Endodermal cell (in vitro differentiated cells): Measurements from ENCODE around the gene SPAG9. TPM values are rescaled to one million over a fixed set of nuclear protein-coding genes. Genes with fewer than 3 reads are reported as not detected.
A peak's percentile ranks its signal among the peaks of the same experiment; 100 is the strongest.

ENCODE experiments used
- DNase-seq: peaks from one replicate; pipeline ENCODE4 v3.0.0-alpha.2; 2017
- H3K27ac ChIP-seq: 2 replicates; pipeline ENCODE4 v1.5.1; 2013; ENCODE audit warnings: mild to moderate bottlenecking, low read depth, low read length, moderate library complexity
- H3K27me3 ChIP-seq: 2 replicates; pipeline ENCODE4 v1.6.1; 2013; ENCODE audit warnings: mild to moderate bottlenecking, low read length, moderate library complexity; ENCODE audit not compliant: insufficient read depth, control insufficient read depth, poor library complexity, severe bottlenecking
- H3K36me3 ChIP-seq: 2 replicates; pipeline ENCODE4 v1.7.0; 2013; ENCODE audit warnings: mild to moderate bottlenecking, low read length, moderate library complexity; ENCODE audit not compliant: control insufficient read depth, insufficient read depth
- H3K4me1 ChIP-seq: one replicate; pipeline ENCODE4 v1.7.0; 2013; ENCODE audit warnings: low read length; ENCODE audit not compliant: control insufficient read depth, insufficient read depth
- H3K4me3 ChIP-seq: 2 replicates; pipeline ENCODE4 v1.5.1; 2013; ENCODE audit warnings: mild to moderate bottlenecking, low read length, moderate library complexity
- H3K9ac ChIP-seq: 2 replicates; pipeline ENCODE4 v1.6.1; 2013; ENCODE audit warnings: mild to moderate bottlenecking, low read length, moderate library complexity; ENCODE audit not compliant: poor library complexity, severe bottlenecking; ENCODE audit errors: extremely low read depth
- H3K9me3 ChIP-seq: 2 replicates; pipeline ENCODE4 v1.6.1; 2013; ENCODE audit warnings: mild to moderate bottlenecking, low read length, moderate library complexity; ENCODE audit not compliant: control insufficient read depth
- H3K27ac Mint-ChIP-seq: 2 replicates; pipeline ENCODE4 v1.8.0; 2020; ENCODE audit warnings: mixed read lengths
- H3K27me3 Mint-ChIP-seq: 2 replicates; pipeline ENCODE4 v1.8.0; 2021; ENCODE audit warnings: mild to moderate bottlenecking, mixed read lengths; ENCODE audit not compliant: insufficient read depth
- H3K36me3 Mint-ChIP-seq: 2 replicates; pipeline ENCODE4 v1.8.0; 2020; ENCODE audit warnings: low read depth, mixed read lengths
- H3K4me1 Mint-ChIP-seq: 2 replicates; pipeline ENCODE4 v1.8.0; 2020; ENCODE audit warnings: mixed read lengths
- H3K4me3 Mint-ChIP-seq: 2 replicates; pipeline ENCODE4 v1.8.0; 2020; ENCODE audit warnings: mild to moderate bottlenecking, moderate library complexity, mixed read lengths
- H3K9me3 Mint-ChIP-seq: 2 replicates; pipeline ENCODE4 v1.8.0; 2020; ENCODE audit warnings: mild to moderate bottlenecking, mixed read lengths
- WGBS, 2 experiments: methylation state at CpG; one replicate each; pipeline versions ENCODE4 v1.1.5 to v1.1.7; 2013; ENCODE audit warnings: missing lambda C conversion rate in 2 of 2, mixed read lengths in 1 of 2; ENCODE audit not compliant: insufficient coverage in 1 of 2, insufficient read length in 1 of 2; 5-methylcytosine and 5-hydroxymethylcytosine counted together
- total RNA-seq, 2 donors: library from RNA; stranded (reverse); fragmentation: NEBNext Ultra II Directional in 1 of 2; extraction: Animal tissue kit (Norgen Biotek cat#: 25700) in 1 of 2; gene quantifications; 2 replicates in 1 of 2; 3 replicates in 1 of 2; pipeline ENCODE4 v1.2.1, GENCODE V29; 2021
- TF ChIP-seq, protein P1 (sequence below): fragments of 200-600 bp; sonication (generic); conservative IDR thresholded peaks from 2 replicates; pipeline ENCODE4 v1.5.0; 2021; ENCODE audit warnings: antibody characterized with exemption, mild to moderate bottlenecking

Gene SPAG9
- total RNA-seq, 2 donors from 2014 or later, result 64.8 to 77.7 TPM

DNA sequence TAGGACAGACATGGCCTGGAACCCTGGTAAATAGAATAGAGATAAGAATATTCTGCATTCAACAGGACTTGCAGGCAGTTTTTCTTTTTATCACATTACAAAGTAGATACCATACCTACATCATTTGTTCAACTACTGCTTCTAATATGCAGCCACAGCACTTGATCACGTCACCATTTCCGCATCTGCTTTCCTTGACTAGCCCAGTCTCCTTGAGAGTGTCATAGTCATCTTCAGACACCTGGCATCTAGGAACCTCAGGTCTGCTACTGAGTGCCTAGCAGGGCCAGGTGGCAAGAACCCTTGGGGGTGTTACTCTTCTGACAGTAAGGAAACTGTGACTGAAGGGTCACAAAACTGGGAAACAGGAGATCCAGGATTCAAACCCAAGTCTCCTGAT, 161.3 kb downstream of the SPAG9 start:
- no peak overlapping the region for H3K27ac ChIP-seq
- DNase-seq, result no peak
- Mint-ChIP-seq H3K27ac (no peak overlapping the region), H3K27me3 (peaks cover 2% of the 10 kb centered on the region), H3K36me3 (peaks cover 8% of the 10 kb centered on the region), H3K4me3 (no peak overlapping the region), H3K4me1 (peaks cover 7% of the 10 kb centered on the region), H3K9me3 (no peaks in the 10 kb centered on the region)
- WGBS, 2 experiments, result 91 to 100% methylated on average over 1 to 2 of the region's 2 CpGs
- TF ChIP-seq, protein P1, sequence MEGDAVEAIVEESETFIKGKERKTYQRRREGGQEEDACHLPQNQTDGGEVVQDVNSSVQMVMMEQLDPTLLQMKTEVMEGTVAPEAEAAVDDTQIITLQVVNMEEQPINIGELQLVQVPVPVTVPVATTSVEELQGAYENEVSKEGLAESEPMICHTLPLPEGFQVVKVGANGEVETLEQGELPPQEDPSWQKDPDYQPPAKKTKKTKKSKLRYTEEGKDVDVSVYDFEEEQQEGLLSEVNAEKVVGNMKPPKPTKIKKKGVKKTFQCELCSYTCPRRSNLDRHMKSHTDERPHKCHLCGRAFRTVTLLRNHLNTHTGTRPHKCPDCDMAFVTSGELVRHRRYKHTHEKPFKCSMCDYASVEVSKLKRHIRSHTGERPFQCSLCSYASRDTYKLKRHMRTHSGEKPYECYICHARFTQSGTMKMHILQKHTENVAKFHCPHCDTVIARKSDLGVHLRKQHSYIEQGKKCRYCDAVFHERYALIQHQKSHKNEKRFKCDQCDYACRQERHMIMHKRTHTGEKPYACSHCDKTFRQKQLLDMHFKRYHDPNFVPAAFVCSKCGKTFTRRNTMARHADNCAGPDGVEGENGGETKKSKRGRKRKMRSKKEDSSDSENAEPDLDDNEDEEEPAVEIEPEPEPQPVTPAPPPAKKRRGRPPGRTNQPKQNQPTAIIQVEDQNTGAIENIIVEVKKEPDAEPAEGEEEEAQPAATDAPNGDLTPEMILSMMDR, result no peak
- H3K27me3 ChIP-seq, result no peaks in the 10 kb centered on the region
- peaks cover 3% of the 10 kb centered on the region for H3K4me1 ChIP-seq
- H3K9ac ChIP-seq, result no peak overlapping the region
- H3K4me3 ChIP-seq, result no peak overlapping the region
- H3K9me3 ChIP-seq, result no peaks in the 10 kb centered on the region
- H3K36me3 ChIP-seq, result peaks cover 23% of the 10 kb centered on the region

DNA sequence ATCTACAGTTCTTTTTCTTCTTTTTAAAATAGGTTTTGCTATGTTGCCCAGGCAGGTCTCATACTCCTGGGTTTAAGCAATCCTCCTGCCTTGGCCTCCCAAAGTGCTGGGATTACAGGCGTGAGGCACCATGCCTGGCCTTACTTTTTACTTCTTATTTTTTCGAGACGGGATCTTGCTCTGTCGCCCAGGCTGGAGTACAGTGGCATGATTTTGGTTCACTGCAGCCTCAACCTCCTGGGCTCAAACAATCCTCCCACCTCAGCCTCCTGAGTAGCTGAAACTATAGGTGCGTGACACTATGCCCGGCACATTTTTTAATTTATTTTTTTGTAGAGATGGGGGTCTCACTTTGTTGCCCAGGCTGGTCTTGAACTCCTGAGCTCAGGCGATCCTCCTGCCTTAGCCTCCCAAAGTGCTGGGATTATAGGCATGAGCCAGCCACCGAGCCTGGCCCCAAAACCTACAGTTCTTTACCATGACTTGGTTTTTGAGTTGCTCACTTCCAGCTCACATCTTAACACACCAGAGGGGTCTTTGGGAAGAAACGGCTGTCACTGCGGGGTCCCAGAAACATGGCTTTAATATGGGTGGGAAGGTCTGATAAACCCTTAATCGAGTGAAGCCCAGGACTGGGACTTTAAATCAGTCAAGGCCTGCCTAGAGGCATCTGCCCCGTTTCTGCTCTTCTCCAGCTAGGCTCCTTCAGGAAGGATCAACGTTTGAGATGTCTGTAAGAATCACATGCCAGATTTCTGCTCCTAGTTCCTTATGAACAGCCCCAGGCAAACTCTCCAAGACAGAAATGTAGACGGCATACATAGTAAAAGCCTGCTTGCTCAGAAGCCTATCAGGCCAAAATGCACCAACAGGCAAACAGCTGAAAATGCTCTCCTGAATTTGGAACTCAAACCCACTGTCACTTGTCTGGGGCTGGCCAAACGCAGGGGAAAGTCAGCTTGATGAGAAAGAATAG, 162.8 kb downstream of the SPAG9 start:
- no peak for DNase-seq
- 92 to 96% methylated on average over 10 to 15 of the region's 15 CpGs for WGBS, 2 experiments
- H3K9me3 ChIP-seq, result no peaks in the 10 kb centered on the region
- peaks cover 10% of the 10 kb centered on the region for H3K4me1 ChIP-seq
- Mint-ChIP-seq H3K27ac (peak overlapping the region; percentile 55), H3K9me3 (no peaks in the 10 kb centered on the region), H3K4me3 (no peak overlapping the region), H3K27me3 (peaks cover 4% of the 10 kb centered on the region), H3K4me1 (peaks cover 16% of the 10 kb centered on the region), H3K36me3 (peaks cover 5% of the 10 kb centered on the region)
- H3K27ac ChIP-seq, result no peak overlapping the region
- H3K27me3 ChIP-seq, result no peaks in the 10 kb centered on the region
- peaks cover 14% of the 10 kb centered on the region for H3K36me3 ChIP-seq
- no peak overlapping the region for H3K4me3 ChIP-seq
- H3K9ac ChIP-seq, result no peak overlapping the region
- TF ChIP-seq, protein P1, result no peak

DNA sequence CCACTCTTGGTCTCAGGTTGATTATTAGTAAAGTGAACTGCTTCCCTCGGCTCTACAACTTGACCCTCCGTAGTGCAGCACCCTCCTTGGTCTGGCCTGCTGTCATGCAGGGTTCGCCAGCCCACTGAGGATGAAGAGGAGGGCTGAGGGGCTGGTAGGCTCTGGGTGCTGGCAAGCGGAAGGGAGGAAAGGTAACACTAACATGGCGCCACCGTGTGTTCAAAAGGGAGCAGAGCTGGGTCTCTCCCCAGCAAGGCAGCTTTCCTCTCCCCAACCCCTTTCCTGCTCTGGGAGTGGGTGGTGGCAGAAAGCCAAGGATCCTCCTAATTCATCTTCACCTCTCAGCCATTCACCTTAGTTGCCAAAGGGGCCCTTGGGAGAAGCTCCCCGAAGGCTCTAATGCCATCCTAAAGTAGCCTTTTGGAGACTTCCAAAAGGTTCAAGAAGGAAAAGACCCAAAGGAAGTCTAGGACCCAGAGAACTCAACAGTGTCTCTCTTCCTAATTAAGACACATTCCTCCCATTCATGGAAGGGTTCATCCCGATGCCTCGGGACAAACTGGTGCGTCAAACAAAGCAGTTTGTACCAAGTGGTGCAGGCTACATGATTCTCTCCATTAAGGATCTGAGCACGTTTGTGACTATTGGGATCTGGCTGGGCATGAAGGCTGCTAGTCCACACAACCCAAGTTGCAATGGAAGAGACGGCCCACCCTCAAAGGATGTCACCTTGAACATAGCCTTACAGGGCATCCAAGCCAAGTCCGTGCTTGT, 163.7 kb downstream of the SPAG9 start:
- Histone ChIP-seq H3K36me3 (peaks cover 7% of the 10 kb centered on the region), H3K4me1 (peaks cover 10% of the 10 kb centered on the region), H3K9ac (no peak overlapping the region), H3K4me3 (no peak overlapping the region), H3K27ac (peak overlapping the region; percentile 22), H3K9me3 (no peaks in the 10 kb centered on the region), H3K27me3 (no peaks in the 10 kb centered on the region)
- DNase-seq, result peak; percentile 95
- H3K9me3 Mint-ChIP-seq, result no peaks in the 10 kb centered on the region
- peaks cover 16% of the 10 kb centered on the region for H3K4me1 Mint-ChIP-seq
- TF ChIP-seq, protein P1, result peak; percentile 90
- peaks cover 5% of the 10 kb centered on the region for H3K36me3 Mint-ChIP-seq
- peaks cover 5% of the 10 kb centered on the region for H3K27me3 Mint-ChIP-seq
- H3K4me3 Mint-ChIP-seq, result no peak overlapping the region
- 49 to 56% methylated on average over 9 to 13 of the region's 13 CpGs for WGBS, 2 experiments
- peak overlapping the region; percentile 55 for H3K27ac Mint-ChIP-seq
